A673 (cell line): Measurements from ENCODE around the gene HBEGF. TPM values are rescaled to one million over a fixed set of nuclear protein-coding genes. Genes with fewer than 3 reads are reported as not detected.

Experiments used
- BruUV-seq: library from RNA; stranded (reverse); fragments of 400-500 nt; replicated peaks from 2 replicates; lab custom pipeline; 2021; lab: Mats Ljungman, UMichigan
- CTCF ChIA-PET: fragments of 300-600 bp; sonication (Branson Sonifier 250); formaldehyde crosslinking; loops from one replicate; lab custom pipeline; 2022; ENCODE audit warnings: antibody characterized with exemption; lab: Charles Lee
- POLR2A ChIA-PET: fragments of 300-600 bp; sonication (Branson Sonifier 250); formaldehyde crosslinking; loops from one replicate; lab custom pipeline; 2022; ENCODE audit warnings: antibody characterized with exemption; ENCODE audit not compliant: low non-redundant PET; lab: Charles Lee
- DNase-seq: peaks from one replicate; pipeline ENCODE4 v3.0.0-alpha.2; 2015; ENCODE audit warnings: low spot score
- H3K27ac ChIP-seq: fragments of 200-600 bp; sonication (generic); 2 replicates; pipeline ENCODE4 v1.5.1; 2016; ENCODE audit warnings: mixed run types, low read depth, mild to moderate bottlenecking, mixed read lengths, antibody characterized with exemption, low read length; ENCODE audit not compliant: poor library complexity, severe bottlenecking
- H3K27me3 ChIP-seq: fragments of 200-600 bp; sonication (generic); replicated peaks from 2 replicates; pipeline ENCODE4 v1.6.1; 2017; ENCODE audit warnings: mixed run types, low read depth, mild to moderate bottlenecking, mixed read lengths, antibody characterized with exemption, low read length; ENCODE audit not compliant: insufficient read depth, poor library complexity
- H3K36me3 ChIP-seq: fragments of 200-600 bp; sonication (generic); 2 replicates; pipeline ENCODE4 v1.6.1; 2016; ENCODE audit warnings: mixed run types, mild to moderate bottlenecking, mixed read lengths, antibody characterized with exemption, low read length; ENCODE audit not compliant: insufficient read depth, poor library complexity, severe bottlenecking
- H3K4me1 ChIP-seq: fragments of 200-600 bp; sonication (generic); 2 replicates; pipeline ENCODE4 v1.6.1; 2017; ENCODE audit warnings: mixed run types, mild to moderate bottlenecking, mixed read lengths, antibody characterized with exemption, low read length; ENCODE audit not compliant: insufficient read depth, poor library complexity, severe bottlenecking
- H3K4me3 ChIP-seq: fragments of 200-600 bp; sonication (generic); 2 replicates; pipeline ENCODE4 v1.5.1; 2016; ENCODE audit warnings: low read depth, mixed run types, mild to moderate bottlenecking, mixed read lengths, low read length; ENCODE audit not compliant: poor library complexity, severe bottlenecking
- H3K9me3 ChIP-seq: fragments of 200-600 bp; sonication (generic); 2 replicates; pipeline ENCODE4 v1.6.1; 2016; ENCODE audit warnings: mixed run types, low read depth, mild to moderate bottlenecking, mixed read lengths, antibody characterized with exemption, low read length; ENCODE audit not compliant: poor library complexity, severe bottlenecking
- CTCF ChIP-seq: fragments of 300-800, 200-600 bp; sonication (generic); conservative IDR thresholded peaks from 2 replicates; pipeline ENCODE4 v1.5.1; 2017; ENCODE audit warnings: low read depth, mild to moderate bottlenecking, antibody characterized with exemption, low read length, moderate library complexity, mixed read lengths
- EZH2 ChIP-seq: fragments of 200-600 bp; sonication (generic); IDR thresholded peaks from 2 replicates; pipeline ENCODE4 v1.6.1; 2017; ENCODE audit warnings: borderline replicate concordance, low read depth, mild to moderate bottlenecking, mixed read lengths, antibody characterized with exemption, low read length; ENCODE audit not compliant: poor library complexity, severe bottlenecking
- intact Hi-C: fragments of 100-400 bp; cut with micrococcal nuclease; formaldehyde crosslinking; loops from one replicate; pipeline ENCODE4 v1.10.0; 2022; ENCODE audit not compliant: unreplicated experiment
- total RNA-seq: library from RNA; stranded (reverse); gene quantifications from 2 replicates; pipeline ENCODE4 v1.2.3, GENCODE V29; 2021

HBEGF gene
- total RNA-seq, 1 experiment from 2014 or later = 14.7 TPM

DNA sequence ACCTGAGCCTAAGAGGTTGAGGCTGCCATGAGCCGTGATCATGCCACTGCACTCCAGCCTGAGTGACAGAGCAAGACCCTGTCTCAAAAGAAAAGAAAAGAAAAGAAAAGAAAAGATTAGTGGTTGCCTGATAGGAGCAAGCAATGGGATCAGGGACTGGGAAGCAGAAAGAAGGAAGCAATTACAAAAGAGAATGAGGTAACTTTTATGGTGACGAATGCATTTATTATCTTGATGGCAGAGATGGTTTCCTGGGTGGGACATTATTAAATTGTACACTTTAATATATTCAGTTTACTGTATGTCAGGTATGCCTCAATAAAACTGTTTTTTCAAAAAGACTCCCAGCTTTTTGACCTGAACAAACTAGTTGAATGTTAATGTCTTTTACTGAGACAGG, 36.0 kb downstream of the HBEGF start:
- peak overlapping the region; percentile 75 for H3K27ac ChIP-seq

DNA sequence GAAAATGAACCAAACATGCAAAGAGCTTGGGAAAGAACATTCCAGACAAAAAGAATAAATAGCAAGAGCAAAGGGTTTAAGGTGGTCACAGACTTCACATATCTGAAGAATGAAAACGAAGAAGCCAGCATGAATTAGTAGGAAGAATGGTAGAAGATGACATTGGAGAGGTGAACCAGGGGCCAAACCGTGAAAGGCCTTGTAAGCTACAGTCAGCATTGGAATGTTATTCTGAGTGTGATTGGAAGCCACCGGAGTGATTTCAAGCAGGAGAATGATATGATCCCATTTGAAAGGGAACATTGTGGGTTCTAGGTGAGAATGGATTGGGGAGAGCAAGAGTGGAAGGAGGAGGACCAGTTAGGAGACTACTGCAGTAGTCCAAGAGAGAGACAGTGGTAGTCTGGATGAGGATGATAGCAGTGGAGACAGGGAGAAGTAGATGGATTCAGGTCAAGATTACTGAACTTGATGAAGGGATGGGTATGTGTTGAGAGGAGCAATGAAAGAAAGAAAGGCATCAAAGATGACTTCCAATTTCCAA, 36.6 kb downstream of the HBEGF start:
- TF ChIP-seq EZH2 (no peak), CTCF (no peak)
- H3K9me3 ChIP-seq = no peaks in the 10 kb centered on the region
- CTCF ChIA-PET = no interaction called here
- DNase-seq = no peak
- intact Hi-C loops = no loop called here
- POLR2A ChIA-PET = no interaction called here
- no peaks in the 10 kb centered on the region for H3K36me3 ChIP-seq
- BruUV-seq = TSS peak; percentile 70
- peaks cover 22% of the 10 kb centered on the region for H3K4me1 ChIP-seq
- peak overlapping the region; percentile 75 for H3K27ac ChIP-seq
- H3K4me3 ChIP-seq = no peak overlapping the region
- no peaks in the 10 kb centered on the region for H3K27me3 ChIP-seq

More for the DNA sequence above, 36.0 kb downstream of the HBEGF start:
- Histone ChIP-seq H3K9me3 (no peaks in the 10 kb centered on the region), H3K4me1 (peaks cover 22% of the 10 kb centered on the region), H3K36me3 (no peaks in the 10 kb centered on the region), H3K4me3 (no peak overlapping the region), H3K27me3 (no peaks in the 10 kb centered on the region)
- no TSS peak for BruUV-seq
- ChIA-PET POLR2A (no interaction called here), CTCF (no interaction called here)
- TF ChIP-seq EZH2 (no peak), CTCF (no peak)
- intact Hi-C loops = no loop called here
- DNase-seq = peak; percentile 52

DNA sequence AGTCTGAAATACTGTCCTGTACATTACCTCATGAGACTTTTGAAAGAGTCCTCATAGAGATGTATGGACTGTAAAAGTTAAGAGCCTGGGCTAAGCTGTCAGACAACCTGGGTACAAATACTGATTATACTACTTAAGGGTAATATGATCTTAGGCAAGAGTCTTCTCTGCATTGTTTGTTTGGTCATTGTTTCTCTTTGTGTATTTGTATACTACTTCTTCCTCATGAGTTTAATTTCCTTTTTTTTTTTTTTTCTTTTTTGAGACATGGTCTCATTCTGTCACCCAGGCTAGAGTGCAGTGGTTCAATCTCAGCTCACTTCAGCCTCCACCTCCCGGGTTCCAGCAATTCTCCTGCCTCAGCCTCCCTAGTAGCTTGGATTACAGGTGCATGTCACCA, 40.9 kb downstream of the HBEGF start:
- Histone ChIP-seq H3K4me3 (no peak overlapping the region), H3K9me3 (no peaks in the 10 kb centered on the region), H3K4me1 (peaks cover 15% of the 10 kb centered on the region), H3K36me3 (no peaks in the 10 kb centered on the region), H3K27ac (no peak overlapping the region), H3K27me3 (no peaks in the 10 kb centered on the region)
- intact Hi-C loops = no loop called here
- BruUV-seq = no TSS peak
- TF ChIP-seq CTCF = no peak
- no peak for TF ChIP-seq EZH2
- CTCF ChIA-PET = no interaction called here
- no peak for DNase-seq
- POLR2A ChIA-PET = interaction anchor here (0.7 kb wide), 1 partner anchor 21 kb away, joined by 13 read pairs; no protein-coding TSS in a partner anchor
